ENCODE measurements around the gene CPNE2. TPM values are rescaled to one million over a fixed set of nuclear protein-coding genes. Genes with fewer than 3 reads are reported as not detected.

CPNE2 gene
- total RNA-seq, 1 donor, result 13.3 TPM

- H3K4me3 ChIP-seq (ENCODE audit: low read length), result no peak overlapping the region
Observed at GRCh38 chr16:57147381-57148221, 55.2 kb downstream of the CPNE2 start.

GRCh38 chr16:57148481-57148880 lies 56.1 kb downstream of the CPNE2 start:
- Histone ChIP-seq H3K4me3 (ENCODE audit: low read length) (no peak overlapping the region), H3K9me3 (ENCODE audit: low read depth, low read length) (no peaks in the 10 kb centered on the region), H3K27me3 (ENCODE audit: insufficient read depth, low read length) (no peaks in the 10 kb centered on the region), H3K4me1 (ENCODE audit: insufficient read depth, low read length) (peaks cover 22% of the 10 kb centered on the region)

More at GRCh38 chr16:57147381-57148221, 55.2 kb downstream of the CPNE2 start:
- peaks cover 28% of the 10 kb centered on the region for H3K4me1 ChIP-seq (ENCODE audit: insufficient read depth, low read length)
- H3K9me3 ChIP-seq (ENCODE audit: low read depth, low read length), result no peaks in the 10 kb centered on the region
- H3K27me3 ChIP-seq (ENCODE audit: insufficient read depth, low read length), result no peaks in the 10 kb centered on the region

DNA sequence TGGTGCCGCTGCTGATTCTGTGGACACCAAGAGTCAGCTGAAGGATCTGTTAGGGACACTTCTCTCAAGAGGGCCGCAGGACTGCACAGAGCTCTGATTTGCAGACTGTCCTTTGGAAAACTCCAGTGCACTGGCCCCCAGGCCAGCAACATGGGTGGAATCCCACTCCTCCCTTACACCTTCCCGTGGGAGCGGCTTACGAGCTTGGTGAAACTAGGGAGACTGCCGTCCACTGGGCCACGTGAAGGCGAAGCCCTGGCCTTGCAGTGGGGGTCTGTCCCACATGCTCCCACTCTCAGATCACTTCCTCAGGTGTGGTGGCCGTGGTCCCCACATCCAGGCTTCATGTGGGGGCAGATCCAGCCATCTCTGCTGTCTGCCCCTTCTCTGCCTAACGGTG lies 57.0 kb downstream of the CPNE2 start:
- H3K4me1 ChIP-seq (ENCODE audit: insufficient read depth, low read length), result peaks cover 22% of the 10 kb centered on the region
- no peaks in the 10 kb centered on the region for H3K27me3 ChIP-seq (ENCODE audit: insufficient read depth, low read length)
- H3K9me3 ChIP-seq (ENCODE audit: low read depth, low read length), result no peaks in the 10 kb centered on the region
- H3K4me3 ChIP-seq (ENCODE audit: low read length), result no peak overlapping the region

DNA sequence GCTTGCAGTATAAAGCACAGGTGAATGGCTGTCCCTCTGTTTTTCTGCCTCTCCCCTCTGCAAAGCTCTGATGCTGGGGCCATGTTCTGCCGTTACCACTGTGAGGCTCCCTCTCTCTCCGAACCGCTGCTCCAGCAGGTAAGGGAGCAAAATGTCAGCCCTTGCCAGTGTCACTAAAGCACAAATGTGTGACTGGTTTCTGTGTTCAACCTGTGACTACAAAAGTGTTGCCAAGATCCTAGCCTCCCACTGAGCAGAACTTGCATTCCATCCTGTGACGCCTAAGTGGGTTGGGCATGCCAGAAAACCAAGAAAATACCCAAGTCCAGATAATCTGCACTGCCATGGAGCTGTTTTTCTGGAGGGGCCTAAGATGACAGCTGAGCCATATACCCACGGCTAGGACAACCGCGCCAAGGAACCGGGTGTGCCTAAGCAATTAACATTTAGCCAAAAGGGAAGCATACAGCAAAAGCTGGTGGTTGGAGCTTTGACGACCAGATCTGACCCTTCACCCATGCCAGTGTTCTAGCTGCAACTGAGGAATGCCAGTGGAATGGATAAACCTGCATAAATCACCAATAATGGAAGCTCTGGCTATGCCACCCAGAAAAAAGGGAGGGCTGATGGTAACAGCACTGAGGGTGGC lies 58.4 kb downstream of the CPNE2 start:
- Histone ChIP-seq H3K4me1 (ENCODE audit: insufficient read depth, low read length) (peaks cover 25% of the 10 kb centered on the region), H3K9me3 (ENCODE audit: low read depth, low read length) (no peaks in the 10 kb centered on the region), H3K27me3 (ENCODE audit: insufficient read depth, low read length) (no peaks in the 10 kb centered on the region), H3K4me3 (ENCODE audit: low read length) (no peak overlapping the region)

DNA sequence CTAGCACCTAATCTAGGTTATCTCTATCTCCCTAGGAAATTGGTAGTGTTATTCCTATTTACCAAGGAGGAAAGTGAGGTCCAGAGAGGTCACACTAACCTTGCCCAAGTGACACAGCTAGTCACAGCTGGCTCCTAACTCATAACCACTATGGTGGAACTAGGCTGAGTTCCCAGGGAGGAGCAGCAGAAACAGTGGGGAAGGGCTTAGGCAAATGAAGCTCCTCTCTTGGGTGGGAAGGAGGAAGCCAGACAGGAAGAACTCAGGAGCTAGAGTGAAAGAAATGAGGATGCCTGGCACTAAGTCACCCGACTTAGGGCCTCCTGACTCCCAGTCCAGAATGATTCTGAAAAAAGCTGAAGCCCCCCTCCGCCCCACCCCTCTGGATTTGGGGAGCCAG lies 59.0 kb downstream of the CPNE2 start:
- H3K4me1 ChIP-seq (ENCODE audit: insufficient read depth, low read length), result peaks cover 22% of the 10 kb centered on the region
- H3K27me3 ChIP-seq (ENCODE audit: insufficient read depth, low read length), result no peaks in the 10 kb centered on the region
- H3K9me3 ChIP-seq (ENCODE audit: low read depth, low read length), result no peaks in the 10 kb centered on the region
- no peak overlapping the region for H3K4me3 ChIP-seq (ENCODE audit: low read length)

GRCh38 chr16:57152096-57153093 lies 60.0 kb downstream of the CPNE2 start:
- H3K4me1 ChIP-seq (ENCODE audit: insufficient read depth, low read length), result peaks cover 11% of the 10 kb centered on the region
- no peak overlapping the region for H3K4me3 ChIP-seq (ENCODE audit: low read length)
- no peaks in the 10 kb centered on the region for H3K9me3 ChIP-seq (ENCODE audit: low read depth, low read length)
- no peaks in the 10 kb centered on the region for H3K27me3 ChIP-seq (ENCODE audit: insufficient read depth, low read length)

DNA sequence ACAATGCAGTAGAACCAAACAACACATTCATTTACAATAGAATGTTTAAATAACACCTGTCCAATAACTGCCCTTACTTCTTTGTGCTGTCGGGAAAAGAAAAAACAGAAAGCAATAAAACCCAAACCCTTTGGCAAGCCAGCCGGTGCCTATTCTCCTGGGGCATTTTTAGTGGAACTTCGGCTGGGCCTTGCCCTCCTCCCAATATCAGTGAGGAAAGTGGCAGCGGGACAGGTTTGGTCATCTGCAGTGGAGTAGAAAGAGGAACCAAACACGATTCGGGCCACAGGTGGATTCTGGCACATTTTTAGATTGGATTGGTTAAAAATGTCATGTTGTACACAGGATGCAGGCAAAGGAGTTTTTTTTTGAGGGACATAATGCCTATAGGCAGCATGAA lies 61.5 kb downstream of the CPNE2 start:
- Histone ChIP-seq H3K4me3 (ENCODE audit: low read length) (no peak overlapping the region), H3K9me3 (ENCODE audit: low read depth, low read length) (no peaks in the 10 kb centered on the region), H3K4me1 (ENCODE audit: insufficient read depth, low read length) (peaks cover 4% of the 10 kb centered on the region), H3K27me3 (ENCODE audit: insufficient read depth, low read length) (no peaks in the 10 kb centered on the region)

- Histone ChIP-seq H3K27me3 (ENCODE audit: insufficient read depth, low read length) (no peaks in the 10 kb centered on the region), H3K4me3 (ENCODE audit: low read length) (no peak overlapping the region)
Observed at GRCh38 chr16:57155702-57156350, 63.4 kb downstream of the CPNE2 start.

DNA sequence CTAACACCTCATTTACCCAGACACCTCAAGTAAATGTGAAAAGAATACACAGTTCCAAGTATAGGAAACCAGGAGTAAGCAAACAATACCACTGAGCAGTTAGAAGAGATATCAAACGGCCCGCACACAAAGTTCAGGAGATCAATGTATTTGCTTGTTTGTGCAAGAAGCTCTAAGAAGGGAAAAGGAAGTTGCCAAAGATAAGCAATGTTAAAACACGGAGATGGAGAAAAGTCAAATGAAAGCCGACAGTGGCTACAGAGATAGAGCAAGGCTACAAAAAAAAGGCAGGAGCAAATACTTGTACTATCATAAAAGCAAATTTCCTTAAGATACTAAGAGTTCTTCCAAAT lies 63.9 kb downstream of the CPNE2 start:
- H3K4me1 ChIP-seq (ENCODE audit: insufficient read depth, low read length), result peaks cover 4% of the 10 kb centered on the region
- H3K9me3 ChIP-seq (ENCODE audit: low read depth, low read length), result no peaks in the 10 kb centered on the region
- H3K4me3 ChIP-seq (ENCODE audit: low read length), result no peak overlapping the region
- H3K27me3 ChIP-seq (ENCODE audit: insufficient read depth, low read length), result no peaks in the 10 kb centered on the region

More at GRCh38 chr16:57155702-57156350, 63.4 kb downstream of the CPNE2 start:
- Histone ChIP-seq H3K4me1 (ENCODE audit: insufficient read depth, low read length) (peaks cover 4% of the 10 kb centered on the region), H3K9me3 (ENCODE audit: low read depth, low read length) (no peaks in the 10 kb centered on the region)

DNA sequence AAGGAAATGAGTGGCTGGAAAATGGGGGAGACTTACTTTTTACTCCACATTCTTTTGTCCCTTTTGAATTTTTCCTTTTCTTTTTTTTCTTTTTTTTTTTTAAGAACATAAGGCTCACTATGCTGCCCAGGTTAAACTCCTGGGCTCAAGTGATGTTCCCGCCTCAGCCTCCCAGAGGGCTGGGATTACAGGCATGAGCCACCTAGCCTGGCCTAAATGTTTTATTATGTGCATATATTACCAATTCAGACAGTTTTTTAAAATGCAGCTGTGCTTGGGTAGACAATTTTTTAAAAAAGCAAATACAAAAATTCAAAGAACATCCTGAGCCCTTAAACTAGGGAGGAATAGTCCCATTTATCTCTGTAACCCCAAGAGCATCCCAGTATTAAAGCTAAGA lies 65.2 kb downstream of the CPNE2 start:
- Histone ChIP-seq H3K27me3 (ENCODE audit: insufficient read depth, low read length) (no peaks in the 10 kb centered on the region), H3K4me1 (ENCODE audit: insufficient read depth, low read length) (peaks cover 4% of the 10 kb centered on the region), H3K9me3 (ENCODE audit: low read depth, low read length) (no peaks in the 10 kb centered on the region), H3K4me3 (ENCODE audit: low read length) (no peak overlapping the region)

- no peaks in the 10 kb centered on the region for H3K9me3 ChIP-seq (ENCODE audit: low read depth, low read length)
- no peaks in the 10 kb centered on the region for H3K27me3 ChIP-seq (ENCODE audit: insufficient read depth, low read length)
- H3K4me1 ChIP-seq (ENCODE audit: insufficient read depth, low read length), result peaks cover 4% of the 10 kb centered on the region
- no peak overlapping the region for H3K4me3 ChIP-seq (ENCODE audit: low read length)
Observed at GRCh38 chr16:57159447-57159846, 67.1 kb downstream of the CPNE2 start.

- no peaks in the 10 kb centered on the region for H3K27me3 ChIP-seq (ENCODE audit: insufficient read depth, low read length)
- no peaks in the 10 kb centered on the region for H3K9me3 ChIP-seq (ENCODE audit: low read depth, low read length)
- H3K4me3 ChIP-seq (ENCODE audit: low read length), result no peak overlapping the region
- H3K4me1 ChIP-seq (ENCODE audit: insufficient read depth, low read length), result peaks cover 24% of the 10 kb centered on the region
Observed at GRCh38 chr16:57163842-57164241, 71.5 kb downstream of the CPNE2 start.

- H3K4me3 ChIP-seq (ENCODE audit: low read length), result no peak overlapping the region
- peaks cover 24% of the 10 kb centered on the region for H3K4me1 ChIP-seq (ENCODE audit: insufficient read depth, low read length)
- H3K27me3 ChIP-seq (ENCODE audit: insufficient read depth, low read length), result no peaks in the 10 kb centered on the region
- no peaks in the 10 kb centered on the region for H3K9me3 ChIP-seq (ENCODE audit: low read depth, low read length)
Observed at GRCh38 chr16:57165483-57165882, 73.1 kb downstream of the CPNE2 start.

GRCh38 chr16:57165938-57166337 lies 73.6 kb downstream of the CPNE2 start:
- Histone ChIP-seq H3K27me3 (ENCODE audit: insufficient read depth, low read length) (no peaks in the 10 kb centered on the region), H3K4me1 (ENCODE audit: insufficient read depth, low read length) (peaks cover 24% of the 10 kb centered on the region), H3K9me3 (ENCODE audit: low read depth, low read length) (no peaks in the 10 kb centered on the region), H3K4me3 (ENCODE audit: low read length) (no peak overlapping the region)
